Hepatocyte (in vitro differentiated cells): ENCODE measurements around the gene APIP.

Experiments
- EZH2 ChIP-seq: fragments of 200-600 bp; sonication (generic); IDR thresholded peaks from 2 replicates; pipeline ENCODE4 v1.6.1; 2016; ENCODE audit warnings: antibody characterized with exemption, mild to moderate bottlenecking, borderline replicate concordance
- TF ChIP-seq, protein P1 (sequence below): fragments of 200-600 bp; sonication (generic); IDR thresholded peaks from 2 replicates; pipeline ENCODE4 v1.5.1; 2016; ENCODE audit warnings: antibody characterized with exemption, mild to moderate bottlenecking; ENCODE audit not compliant: poor library complexity

- TF ChIP-seq, protein P1, sequence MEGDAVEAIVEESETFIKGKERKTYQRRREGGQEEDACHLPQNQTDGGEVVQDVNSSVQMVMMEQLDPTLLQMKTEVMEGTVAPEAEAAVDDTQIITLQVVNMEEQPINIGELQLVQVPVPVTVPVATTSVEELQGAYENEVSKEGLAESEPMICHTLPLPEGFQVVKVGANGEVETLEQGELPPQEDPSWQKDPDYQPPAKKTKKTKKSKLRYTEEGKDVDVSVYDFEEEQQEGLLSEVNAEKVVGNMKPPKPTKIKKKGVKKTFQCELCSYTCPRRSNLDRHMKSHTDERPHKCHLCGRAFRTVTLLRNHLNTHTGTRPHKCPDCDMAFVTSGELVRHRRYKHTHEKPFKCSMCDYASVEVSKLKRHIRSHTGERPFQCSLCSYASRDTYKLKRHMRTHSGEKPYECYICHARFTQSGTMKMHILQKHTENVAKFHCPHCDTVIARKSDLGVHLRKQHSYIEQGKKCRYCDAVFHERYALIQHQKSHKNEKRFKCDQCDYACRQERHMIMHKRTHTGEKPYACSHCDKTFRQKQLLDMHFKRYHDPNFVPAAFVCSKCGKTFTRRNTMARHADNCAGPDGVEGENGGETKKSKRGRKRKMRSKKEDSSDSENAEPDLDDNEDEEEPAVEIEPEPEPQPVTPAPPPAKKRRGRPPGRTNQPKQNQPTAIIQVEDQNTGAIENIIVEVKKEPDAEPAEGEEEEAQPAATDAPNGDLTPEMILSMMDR = no peak
- TF ChIP-seq EZH2 = no peak
Measured at GRCh38 chr11:34953955-34954354, 37.8 kb upstream of the APIP start.
